B cell (primary cell): ENCODE measurements around the gene GRK5. TPM values are rescaled to one million over a fixed set of nuclear protein-coding genes. Genes with fewer than 3 reads are reported as not detected.

Experiments
- ATAC-seq: fragments of 200-7000 bp; cut with Tn5 transposase; one replicate; pipeline ENCODE4 v1.10.0; 2021; ENCODE audit warnings: low read depth, mild to moderate bottlenecking, moderate number of reproducible peaks, moderate library complexity
- CTCF ChIA-PET: fragments of 350-600 bp; sonication (Branson Sonifier 250); formaldehyde crosslinking; loops from one replicate; lab custom pipeline; 2021; ENCODE audit warnings: antibody characterized with exemption, inconsistent platforms; lab: Charles Lee
- POLR2A ChIA-PET: fragments of 350-600 bp; sonication (Branson Sonifier 250); formaldehyde crosslinking; loops from one replicate; lab custom pipeline; 2021; ENCODE audit warnings: antibody characterized with exemption; lab: Charles Lee
- DNase-seq: peaks from one replicate; pipeline ENCODE4 v3.0.0; 2013
- H2AFZ ChIP-seq: 2 replicates; pipeline ENCODE4 v1.6.1; 2012; ENCODE audit warnings: mild to moderate bottlenecking, low read depth, low read length; ENCODE audit not compliant: insufficient read depth, poor library complexity, severe bottlenecking
- H3K27ac ChIP-seq, 2 donors: 1 replicate in 1 of 2; 2 replicates in 1 of 2; pipeline ENCODE4 v1.5.1; 2012 to 2013; ENCODE audit warnings: low read length in 2 of 2, mild to moderate bottlenecking in 2 of 2, moderate library complexity in 1 of 2
- H3K27me3 ChIP-seq, 4 experiments: fragments of 200-600 bp in 1 of 4; sonication (generic) in 1 of 4; replicated peaks in 1 of 4; 1 replicate in 2 of 4; 2 replicates in 2 of 4; pipeline versions ENCODE4 v1.6.1 to v1.7.0; 2013 to 2016; ENCODE audit warnings: low read length in 3 of 4, mild to moderate bottlenecking in 2 of 4, mixed read lengths in 1 of 4, moderate library complexity in 1 of 4; ENCODE audit not compliant: insufficient read depth in 4 of 4, control insufficient read depth in 3 of 4; ENCODE audit errors: control extremely low read depth in 1 of 4
- H3K36me3 ChIP-seq, 2 experiments: replicated peaks in 1 of 2; 1 replicate in 1 of 2; 2 replicates in 1 of 2; pipeline versions ENCODE4 v1.6.1 to v1.7.1; 2013; ENCODE audit warnings: low read length in 1 of 2; ENCODE audit not compliant: insufficient read depth in 2 of 2, control insufficient read depth in 1 of 2; ENCODE audit errors: control extremely low read depth in 1 of 2, extremely low read depth in 1 of 2
- H3K4me1 ChIP-seq, 2 donors: fragments of 200-600 bp in 1 of 2; sonication (generic) in 1 of 2; 1 replicate in 1 of 2; 2 replicates in 1 of 2; pipeline versions ENCODE4 v1.5.1 to v1.6.1; 2013 to 2017; ENCODE audit warnings: low read length in 2 of 2; ENCODE audit not compliant: control insufficient read depth in 2 of 2, insufficient read depth in 2 of 2
- H3K4me2 ChIP-seq: replicated peaks from 2 replicates; pipeline ENCODE3; 2012; ENCODE audit warnings: mild to moderate bottlenecking, low read depth, low read length; ENCODE audit not compliant: poor library complexity, severe bottlenecking
- H3K4me3 ChIP-seq, 5 experiments: fragments of 200-600 bp in 1 of 5; sonication (generic) in 1 of 5; 1 replicate in 3 of 5; 2 replicates in 2 of 5; pipeline versions ENCODE4 v1.5.1 to v1.7.0; 2011 to 2016; ENCODE audit warnings: low read length in 4 of 5, mild to moderate bottlenecking in 4 of 5, low read depth in 2 of 5, control low read depth in 1 of 5, moderate library complexity in 1 of 5; ENCODE audit not compliant: insufficient read depth in 1 of 5; ENCODE audit errors: control extremely low read depth in 1 of 5, extremely low read depth in 1 of 5
- H3K79me2 ChIP-seq: fragments of 200-600 bp; sonication (generic); one replicate; pipeline ENCODE4 v1.6.0; 2016; ENCODE audit warnings: low read length; ENCODE audit not compliant: control insufficient read depth, insufficient read depth
- H3K9ac ChIP-seq: fragments of 200-600 bp; sonication (generic); 2 replicates; pipeline ENCODE4 v1.6.1; 2017; ENCODE audit warnings: mild to moderate bottlenecking, low read length, moderate library complexity
- H3K9me3 ChIP-seq, 3 donors: one replicate each; pipeline versions ENCODE4 v1.6.1 to v1.7.1; 2013; ENCODE audit warnings: low read length in 2 of 3; ENCODE audit not compliant: control insufficient read depth in 2 of 3, insufficient read depth in 1 of 3; ENCODE audit errors: control extremely low read depth in 1 of 3
- H4K20me1 ChIP-seq: 2 replicates; pipeline ENCODE4 v1.6.0; 2012; ENCODE audit warnings: mild to moderate bottlenecking, low read length; ENCODE audit not compliant: insufficient read depth, control insufficient read depth, poor library complexity, severe bottlenecking
- H3K27ac Mint-ChIP-seq: one replicate; pipeline ENCODE4 v1.8.0; 2021; ENCODE audit warnings: mixed read lengths
- H3K27me3 Mint-ChIP-seq: one replicate; pipeline ENCODE4 v1.8.0; 2021; ENCODE audit warnings: mixed read lengths
- H3K4me1 Mint-ChIP-seq: one replicate; pipeline ENCODE4 v1.8.0; 2021; ENCODE audit warnings: mixed read lengths
- H3K4me3 Mint-ChIP-seq: one replicate; pipeline ENCODE4 v1.8.0; 2021; ENCODE audit warnings: mixed read lengths
- H3K9me3 Mint-ChIP-seq: one replicate; pipeline ENCODE4 v1.8.0; 2022; ENCODE audit warnings: mixed read lengths; ENCODE audit not compliant: insufficient read depth
- EZH2 ChIP-seq: IDR thresholded peaks from 2 replicates; pipeline ENCODE4 v1.6.1; 2012; ENCODE audit warnings: borderline replicate concordance, low read depth, mild to moderate bottlenecking, moderate library complexity, low read length; ENCODE audit not compliant: insufficient read depth, poor library complexity, severe bottlenecking
- WGBS: methylation state at CpG from one replicate; pipeline ENCODE4 v1.1.5; 2013; ENCODE audit warnings: missing lambda C conversion rate; ENCODE audit not compliant: insufficient coverage; 5-methylcytosine and 5-hydroxymethylcytosine counted together
- intact Hi-C: fragments of 100-400 bp; cut with micrococcal nuclease; formaldehyde crosslinking; loops from one replicate; pipeline ENCODE4 v1.10.0; 2022
- polyA plus RNA-seq: library from polyadenylated mRNA; depleted of rRNA; stranded (reverse); fragments of >200 nt; gene quantifications from 2 replicates; pipeline ENCODE4 v1.2.3, GENCODE V29; 2012
- total RNA-seq, 2 donors: library from RNA; stranded (reverse); fragments of 120-200 nt in 1 of 2; gene quantifications; 1 replicate in 1 of 2; 2 replicates in 1 of 2; pipeline versions ENCODE4 v1.2.3 to v1.2.4, GENCODE V29; 2013 to 2022
- TF ChIP-seq, protein P1 (sequence below): fragments of 200-600 bp; IDR thresholded peaks from one replicate; pipeline ENCODE4 v1.8.0; 2022; ENCODE audit warnings: antibody characterized with exemption, mild to moderate bottlenecking

Gene GRK5
- total and polyA plus RNA-seq, 2 donors (not counting 1 experiment from before 2014, with no cell fraction given): 21.9 to 54.8 TPM

- H3K27ac Mint-ChIP-seq: no peak overlapping the region
- H3K27ac ChIP-seq: no peak overlapping the region
- POLR2A ChIA-PET: interaction anchor here (0.7 to 2.6 kb wide), 2 partner anchors 23 to 212 kb away, joined by 3 to 9 read pairs; partner anchors contain the start of gene GRK5
- H3K9ac ChIP-seq: no peak overlapping the region
- H3K4me2 ChIP-seq: no peak overlapping the region
- no peak overlapping the region for H2AFZ ChIP-seq
- peaks cover 6% of the 10 kb centered on the region for H3K4me1 Mint-ChIP-seq
- no peak for ATAC-seq
- no peaks in the 10 kb centered on the region for H3K9me3 Mint-ChIP-seq
- no peaks in the 10 kb centered on the region for H3K27me3 ChIP-seq
- H3K27me3 Mint-ChIP-seq: no peaks in the 10 kb centered on the region
- no peak overlapping the region for H3K4me3 ChIP-seq
- peaks cover 0 to 8% of the 10 kb centered on the region in 2 donors for H3K4me1 ChIP-seq
- no peak for DNase-seq
- CTCF ChIA-PET: interaction anchor here (0.6 to 9.1 kb wide), 15 partner anchors 10 to 238 kb away, joined by 3 to 106 read pairs (median 4); partner anchors contain the start of gene GRK5
- H3K79me2 ChIP-seq: peaks cover 41% of the 10 kb centered on the region
- TF ChIP-seq, protein P1, sequence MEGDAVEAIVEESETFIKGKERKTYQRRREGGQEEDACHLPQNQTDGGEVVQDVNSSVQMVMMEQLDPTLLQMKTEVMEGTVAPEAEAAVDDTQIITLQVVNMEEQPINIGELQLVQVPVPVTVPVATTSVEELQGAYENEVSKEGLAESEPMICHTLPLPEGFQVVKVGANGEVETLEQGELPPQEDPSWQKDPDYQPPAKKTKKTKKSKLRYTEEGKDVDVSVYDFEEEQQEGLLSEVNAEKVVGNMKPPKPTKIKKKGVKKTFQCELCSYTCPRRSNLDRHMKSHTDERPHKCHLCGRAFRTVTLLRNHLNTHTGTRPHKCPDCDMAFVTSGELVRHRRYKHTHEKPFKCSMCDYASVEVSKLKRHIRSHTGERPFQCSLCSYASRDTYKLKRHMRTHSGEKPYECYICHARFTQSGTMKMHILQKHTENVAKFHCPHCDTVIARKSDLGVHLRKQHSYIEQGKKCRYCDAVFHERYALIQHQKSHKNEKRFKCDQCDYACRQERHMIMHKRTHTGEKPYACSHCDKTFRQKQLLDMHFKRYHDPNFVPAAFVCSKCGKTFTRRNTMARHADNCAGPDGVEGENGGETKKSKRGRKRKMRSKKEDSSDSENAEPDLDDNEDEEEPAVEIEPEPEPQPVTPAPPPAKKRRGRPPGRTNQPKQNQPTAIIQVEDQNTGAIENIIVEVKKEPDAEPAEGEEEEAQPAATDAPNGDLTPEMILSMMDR: no peak
- TF ChIP-seq EZH2: no peak
- H3K36me3 ChIP-seq: peaks cover 0 to 22% of the 10 kb centered on the region in 2 experiments
- H3K4me3 Mint-ChIP-seq: no peak overlapping the region
- H3K9me3 ChIP-seq: no peaks in the 10 kb centered on the region
- peaks cover 26% of the 10 kb centered on the region for H4K20me1 ChIP-seq
- WGBS: 91% methylated on average over 4 of the region's 4 CpGs
- intact Hi-C loops: loop anchor here (2.0 kb wide), 1 partner anchor 26 kb away; no protein-coding TSS in a partner anchor
Observed at GRCh38 chr10:119418362-119418761, 211.0 kb downstream of the GRK5 start.

- intact Hi-C loops: loop anchor here (2.0 kb wide), 1 partner anchor 25 kb away; no protein-coding TSS in a partner anchor
- Histone ChIP-seq H3K4me3 (no peak overlapping the region), H3K4me2 (no peak overlapping the region), H3K27ac (no peak overlapping the region), H4K20me1 (peaks cover 26% of the 10 kb centered on the region), H3K27me3 (no peaks in the 10 kb centered on the region), H3K9me3 (no peaks in the 10 kb centered on the region), H3K79me2 (peaks cover 41% of the 10 kb centered on the region), H3K36me3 (peaks cover 0 to 25% of the 10 kb centered on the region in 2 experiments), H3K4me1 (peaks cover 0 to 8% of the 10 kb centered on the region in 2 donors), H2AFZ (no peak overlapping the region), H3K9ac (no peak overlapping the region)
- DNase-seq (no peak), ATAC-seq (no peak)
- Mint-ChIP-seq H3K9me3 (no peaks in the 10 kb centered on the region), H3K27me3 (no peaks in the 10 kb centered on the region), H3K27ac (no peak overlapping the region), H3K4me3 (no peak overlapping the region), H3K4me1 (peaks cover 6% of the 10 kb centered on the region)
- ChIA-PET POLR2A (interaction anchor here (1.2 kb wide), 1 partner anchor 220 kb away, joined by 3 read pairs; no protein-coding TSS in a partner anchor), CTCF (interaction anchor here (0.7 to 9.1 kb wide), 4 partner anchors 24 to 221 kb away, joined by 4 to 106 read pairs (median 47); partner anchors contain the start of gene GRK5)
- no peak for TF ChIP-seq EZH2
- TF ChIP-seq, protein P1: no peak
- 100% methylated on average over 1 of the region's 2 CpGs for WGBS
Observed at GRCh38 chr10:119419931-119420330, 212.6 kb downstream of the GRK5 start.
